GM19372 (cell line): ENCODE data around the gene MRC2.

Experiments
- ATAC-seq: cut with Tn5 transposase; IDR thresholded peaks from one replicate; pipeline ENCODE4 v1.9.1; 2021; ENCODE audit warnings: mild to moderate bottlenecking, low read depth, moderate library complexity; ENCODE audit not compliant: unreplicated experiment

MRC2 gene

GRCh38 chr17:62739645-62740388 lies 112.3 kb downstream of the MRC2 start:
- no peak for ATAC-seq

- ATAC-seq, result no peak
Measured at GRCh38 chr17:62741290-62741689, 113.8 kb downstream of the MRC2 start.
